Activated T-helper 2 cell treated with anti-CD3 and anti-CD28 coated beads, Interferon-gamma antibody, Interleukin-2, Interleukin-4, amounts not matched to agents 10 μg/mL and 5 μg/mL and 100 μg/mL, durations not matched to agents 14 hours and 24 hours and 36 hours (primary cell): ENCODE data around the gene DAPK3. TPM values are rescaled to one million over a fixed set of nuclear protein-coding genes. Genes with fewer than 3 reads are reported as not detected.

Experiments used
- DNase-seq: peaks from one replicate; pipeline ENCODE4 v3.0.0; 2021; ENCODE audit warnings: low spot score
- H3K27ac Mint-ChIP-seq: one replicate; pipeline ENCODE4 v1.8.0; 2021; ENCODE audit warnings: mixed read lengths
- H3K27me3 Mint-ChIP-seq: one replicate; pipeline ENCODE4 v1.8.0; 2021; ENCODE audit warnings: low read depth, mixed read lengths
- H3K36me3 Mint-ChIP-seq: one replicate; pipeline ENCODE4 v1.8.0; 2021; ENCODE audit warnings: low read depth, mixed read lengths
- H3K4me1 Mint-ChIP-seq: one replicate; pipeline ENCODE4 v1.8.0; 2021; ENCODE audit warnings: low read depth, mixed read lengths
- H3K4me3 Mint-ChIP-seq: one replicate; pipeline ENCODE4 v1.8.0; 2021; ENCODE audit warnings: low read depth, mild to moderate bottlenecking, moderate library complexity, mixed read lengths
- H3K9me3 Mint-ChIP-seq: one replicate; pipeline ENCODE4 v1.8.0; 2021; ENCODE audit warnings: mixed read lengths
- intact Hi-C: fragments of 100-400 bp; cut with micrococcal nuclease; formaldehyde crosslinking; loops from one replicate; pipeline ENCODE4 v1.15.1; 2023
- total RNA-seq: library from RNA; stranded (reverse); gene quantifications from 2 replicates; pipeline ENCODE4 v1.2.3, GENCODE V29; 2022

The DAPK3 gene
- 40.1 and 43.3 TPM in 2 replicates for total RNA-seq

GRCh38 chr19:3970808-3971598, at the start of gene DAPK3:
DAPK3 (minus strand) TSS chr19:3971099; CDS start chr19:3969735, 1,364 bp downstream.
- H3K27ac Mint-ChIP-seq, result peak within 1 kb of the TSS; percentile 74
- H3K9me3 Mint-ChIP-seq, result no peaks in the 10 kb centered on the region
- H3K27me3 Mint-ChIP-seq, result no peaks in the 10 kb centered on the region
- intact Hi-C loops, result loop anchor here (1.0 kb wide), 1 partner anchor 15 kb away; no protein-coding TSS in a partner anchor
- H3K4me1 Mint-ChIP-seq, result peaks cover 17% of the 10 kb centered on the region
- H3K36me3 Mint-ChIP-seq, result peaks cover 32% of the 10 kb centered on the region
- DNase-seq, result peak; percentile 93
- peak within 1 kb of the TSS; percentile 91 for H3K4me3 Mint-ChIP-seq

GRCh38 chr19:4019578-4019977, 48.7 kb upstream of the DAPK3 start:
- Mint-ChIP-seq H3K36me3 (peaks cover 19% of the 10 kb centered on the region), H3K27ac (no peak overlapping the region), H3K9me3 (peaks cover 5% of the 10 kb centered on the region), H3K4me1 (no peaks in the 10 kb centered on the region), H3K4me3 (no peak overlapping the region), H3K27me3 (no peaks in the 10 kb centered on the region)
- no peak for DNase-seq
- intact Hi-C loops, result no loop called here

- Mint-ChIP-seq H3K27me3 (no peaks in the 10 kb centered on the region), H3K27ac (no peak overlapping the region), H3K4me3 (no peak overlapping the region), H3K4me1 (no peaks in the 10 kb centered on the region), H3K36me3 (peaks cover 19% of the 10 kb centered on the region), H3K9me3 (peaks cover 5% of the 10 kb centered on the region)
- no peak for DNase-seq
- intact Hi-C loops, result no loop called here
Measured at GRCh38 chr19:4018775-4019504, 48.0 kb upstream of the DAPK3 start.

- peaks cover 20% of the 10 kb centered on the region for H3K36me3 Mint-ChIP-seq
- DNase-seq, result no peak
- no peak overlapping the region for H3K27ac Mint-ChIP-seq
- intact Hi-C loops, result no loop called here
- peaks cover 5% of the 10 kb centered on the region for H3K9me3 Mint-ChIP-seq
- H3K4me3 Mint-ChIP-seq, result no peak overlapping the region
- H3K27me3 Mint-ChIP-seq, result no peaks in the 10 kb centered on the region
- H3K4me1 Mint-ChIP-seq, result no peaks in the 10 kb centered on the region
Measured at GRCh38 chr19:4018140-4018613, 47.3 kb upstream of the DAPK3 start.

GRCh38 chr19:4016903-4017638, 46.2 kb upstream of the DAPK3 start:
- peaks cover 29% of the 10 kb centered on the region for H3K36me3 Mint-ChIP-seq
- H3K4me3 Mint-ChIP-seq, result no peak overlapping the region
- H3K4me1 Mint-ChIP-seq, result no peaks in the 10 kb centered on the region
- no peaks in the 10 kb centered on the region for H3K27me3 Mint-ChIP-seq
- peaks cover 2% of the 10 kb centered on the region for H3K9me3 Mint-ChIP-seq
- no peak overlapping the region for H3K27ac Mint-ChIP-seq
- intact Hi-C loops, result no loop called here
- DNase-seq, result no peak

- no peak overlapping the region for H3K27ac Mint-ChIP-seq
- no peaks in the 10 kb centered on the region for H3K4me1 Mint-ChIP-seq
- intact Hi-C loops, result no loop called here
- H3K4me3 Mint-ChIP-seq, result no peak overlapping the region
- no peak for DNase-seq
- H3K36me3 Mint-ChIP-seq, result peaks cover 26% of the 10 kb centered on the region
- no peaks in the 10 kb centered on the region for H3K9me3 Mint-ChIP-seq
- H3K27me3 Mint-ChIP-seq, result no peaks in the 10 kb centered on the region
Measured at GRCh38 chr19:4016486-4016885, 45.6 kb upstream of the DAPK3 start.

- no peaks in the 10 kb centered on the region for H3K27me3 Mint-ChIP-seq
- H3K36me3 Mint-ChIP-seq, result peaks cover 28% of the 10 kb centered on the region
- no peaks in the 10 kb centered on the region for H3K9me3 Mint-ChIP-seq
- H3K27ac Mint-ChIP-seq, result no peak overlapping the region
- no peak for DNase-seq
- H3K4me1 Mint-ChIP-seq, result no peaks in the 10 kb centered on the region
- intact Hi-C loops, result no loop called here
- H3K4me3 Mint-ChIP-seq, result no peak overlapping the region
Measured at GRCh38 chr19:4015705-4016402, 45.0 kb upstream of the DAPK3 start.

GRCh38 chr19:4014541-4015491, 43.9 kb upstream of the DAPK3 start:
- Mint-ChIP-seq H3K27ac (no peak overlapping the region), H3K4me3 (no peak overlapping the region), H3K36me3 (peaks cover 28% of the 10 kb centered on the region), H3K9me3 (no peaks in the 10 kb centered on the region), H3K27me3 (no peaks in the 10 kb centered on the region), H3K4me1 (no peaks in the 10 kb centered on the region)
- peak; percentile 40 for DNase-seq
- intact Hi-C loops, result no loop called here

GRCh38 chr19:4013886-4014540, 43.1 kb upstream of the DAPK3 start:
- Mint-ChIP-seq H3K27me3 (no peaks in the 10 kb centered on the region), H3K36me3 (peaks cover 28% of the 10 kb centered on the region), H3K4me3 (no peak overlapping the region), H3K9me3 (no peaks in the 10 kb centered on the region), H3K27ac (no peak overlapping the region), H3K4me1 (peaks cover 2% of the 10 kb centered on the region)
- intact Hi-C loops, result no loop called here
- DNase-seq, result no peak

GRCh38 chr19:4012975-4013634, 42.2 kb upstream of the DAPK3 start:
- Mint-ChIP-seq H3K4me1 (peaks cover 8% of the 10 kb centered on the region), H3K36me3 (peaks cover 28% of the 10 kb centered on the region)

More at GRCh38 chr19:4012975-4013634, 42.2 kb upstream of the DAPK3 start:
- Mint-ChIP-seq H3K4me3 (no peak overlapping the region), H3K9me3 (no peaks in the 10 kb centered on the region), H3K27ac (no peak overlapping the region), H3K27me3 (no peaks in the 10 kb centered on the region)
- intact Hi-C loops, result no loop called here
- no peak for DNase-seq
